K562 (cell line): ENCODE results near the gene RBM26.

Experiments used
- CEBPB ChIP-seq: fragments of 450-650 bp; IDR thresholded peaks from 2 replicates; pipeline ENCODE4 v1.6.1; 2016; ENCODE audit warnings: missing genetic modification characterization, missing compliant biosample characterization
- GTF2A2 ChIP-seq: IDR thresholded peaks from 2 replicates; pipeline ENCODE4 v1.6.1; 2016; ENCODE audit warnings: mild to moderate bottlenecking, missing genetic modification characterization, missing compliant biosample characterization
- KAT8 ChIP-seq: fragments of 450-650 bp; IDR thresholded peaks from 2 replicates; pipeline ENCODE4 v1.6.1; 2016; ENCODE audit warnings: low read depth, mild to moderate bottlenecking
- MAFG ChIP-seq: fragments of 450-650 bp; conservative IDR thresholded peaks from 2 replicates; pipeline ENCODE4 v1.6.1; 2016; ENCODE audit warnings: missing genetic modification characterization, missing compliant biosample characterization
- NFXL1 ChIP-seq: fragments of 450-650 bp; formaldehyde crosslinking; IDR thresholded peaks from 2 replicates; pipeline ENCODE4 v1.4.0; 2021; ENCODE audit warnings: mild to moderate bottlenecking
- POLR2A ChIP-seq: fragments of 450-650 bp; conservative IDR thresholded peaks from 2 replicates; pipeline ENCODE4 v1.6.1; 2016
- POLR2G ChIP-seq: fragments of 200-400 bp; formaldehyde crosslinking; IDR thresholded peaks from 2 replicates; pipeline ENCODE4 v1.6.1; 2017; ENCODE audit warnings: low read depth, mild to moderate bottlenecking, antibody characterized with exemption, low read length, moderate library complexity
- TEAD1 ChIP-seq, 2 experiments: fragments of 450-650 bp in 1 of 2; sonication (generic) in 1 of 2; formaldehyde crosslinking; IDR thresholded peaks; 2 replicates each; pipeline versions ENCODE4 v1.4.0 to v1.8.0; 2020 to 2022; ENCODE audit warnings: mild to moderate bottlenecking in 2 of 2, missing genetic modification reagents in 1 of 2
- U2AF1 ChIP-seq: fragments of 200-400 bp; formaldehyde crosslinking; optimal IDR thresholded peaks from 2 replicates; pipeline ENCODE3; 2017; ENCODE audit warnings: mild to moderate bottlenecking, low read depth, low read length, moderate library complexity
- ZNF3 ChIP-seq: fragments of 250-450 bp; sonication (Bioruptor Pico); IDR thresholded peaks from 2 replicates; pipeline ENCODE4 v1.5.0; 2021; ENCODE audit warnings: mild to moderate bottlenecking, moderate library complexity
- ZNF639 ChIP-seq, 2 experiments: fragments of 200-800 bp in 1 of 2; sonication (Bioruptor generic) in 1 of 2; sonication (generic) in 1 of 2; formaldehyde crosslinking in 1 of 2; IDR thresholded peaks in 1 of 2; conservative IDR thresholded peaks in 1 of 2; 2 replicates each; pipeline versions ENCODE4 v1.5.0 to v1.6.1; 2016 to 2020; ENCODE audit warnings: missing compliant biosample characterization in 1 of 2, missing genetic modification characterization in 1 of 2, missing genetic modification reagents in 1 of 2
- TF ChIP-seq, protein P1 (sequence below): sonication (generic); formaldehyde crosslinking; IDR thresholded peaks from 2 replicates; pipeline ENCODE4 v1.9.0; 2022; ENCODE audit warnings: mild to moderate bottlenecking, missing genetic modification reagents
- TF ChIP-seq, protein P2 (sequence below), 2 experiments: fragments of 450-650 bp; formaldehyde crosslinking in 1 of 2; IDR thresholded peaks; 2 replicates each; pipeline versions ENCODE4 v1.4.0 to v1.6.1; 2014 to 2020; ENCODE audit warnings: mild to moderate bottlenecking in 2 of 2, borderline replicate concordance in 1 of 2, low read depth in 1 of 2

- TF ChIP-seq, protein P1, sequence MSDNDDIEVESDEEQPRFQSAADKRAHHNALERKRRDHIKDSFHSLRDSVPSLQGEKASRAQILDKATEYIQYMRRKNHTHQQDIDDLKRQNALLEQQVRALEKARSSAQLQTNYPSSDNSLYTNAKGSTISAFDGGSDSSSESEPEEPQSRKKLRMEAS (CRISPR knock-in tag) = no peak
- TF ChIP-seq ZNF639 (CRISPR knock-in tag; conservative IDR thresholded peaks at IDR 0.05 in 1 of 2, IDR thresholded peaks at IDR 0.05 in 1 of 2) (no peak), GTF2A2 (no peak), ZNF3 (CRISPR knock-in tag) (no peak), MAFG (tag) (peak; percentile 27; the same call in 1 of the 2 replicates), NFXL1 (no peak), U2AF1 (no peak), POLR2A (no peak), POLR2G (no peak), KAT8 (no peak), CEBPB (tag) (no peak), TEAD1 (CRISPR knock-in tag; IDR thresholded peaks at IDR 0.05) (no peak)
- TF ChIP-seq, protein P2, sequence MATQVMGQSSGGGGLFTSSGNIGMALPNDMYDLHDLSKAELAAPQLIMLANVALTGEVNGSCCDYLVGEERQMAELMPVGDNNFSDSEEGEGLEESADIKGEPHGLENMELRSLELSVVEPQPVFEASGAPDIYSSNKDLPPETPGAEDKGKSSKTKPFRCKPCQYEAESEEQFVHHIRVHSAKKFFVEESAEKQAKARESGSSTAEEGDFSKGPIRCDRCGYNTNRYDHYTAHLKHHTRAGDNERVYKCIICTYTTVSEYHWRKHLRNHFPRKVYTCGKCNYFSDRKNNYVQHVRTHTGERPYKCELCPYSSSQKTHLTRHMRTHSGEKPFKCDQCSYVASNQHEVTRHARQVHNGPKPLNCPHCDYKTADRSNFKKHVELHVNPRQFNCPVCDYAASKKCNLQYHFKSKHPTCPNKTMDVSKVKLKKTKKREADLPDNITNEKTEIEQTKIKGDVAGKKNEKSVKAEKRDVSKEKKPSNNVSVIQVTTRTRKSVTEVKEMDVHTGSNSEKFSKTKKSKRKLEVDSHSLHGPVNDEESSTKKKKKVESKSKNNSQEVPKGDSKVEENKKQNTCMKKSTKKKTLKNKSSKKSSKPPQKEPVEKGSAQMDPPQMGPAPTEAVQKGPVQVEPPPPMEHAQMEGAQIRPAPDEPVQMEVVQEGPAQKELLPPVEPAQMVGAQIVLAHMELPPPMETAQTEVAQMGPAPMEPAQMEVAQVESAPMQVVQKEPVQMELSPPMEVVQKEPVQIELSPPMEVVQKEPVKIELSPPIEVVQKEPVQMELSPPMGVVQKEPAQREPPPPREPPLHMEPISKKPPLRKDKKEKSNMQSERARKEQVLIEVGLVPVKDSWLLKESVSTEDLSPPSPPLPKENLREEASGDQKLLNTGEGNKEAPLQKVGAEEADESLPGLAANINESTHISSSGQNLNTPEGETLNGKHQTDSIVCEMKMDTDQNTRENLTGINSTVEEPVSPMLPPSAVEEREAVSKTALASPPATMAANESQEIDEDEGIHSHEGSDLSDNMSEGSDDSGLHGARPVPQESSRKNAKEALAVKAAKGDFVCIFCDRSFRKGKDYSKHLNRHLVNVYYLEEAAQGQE (IDR thresholded peaks at IDR 0.05; ENCODE audit: borderline replicate concordance) = no peak
- TF ChIP-seq, protein P2 (CRISPR knock-in tag; IDR thresholded peaks at IDR 0.05; ENCODE audit: low read depth) = no peak
Measured at GRCh38 chr13:79434556-79434955, 28.5 kb upstream of the RBM26 start.
